Kidney epithelial cell (primary cell): ENCODE results near the gene CHSY1. TPM values are rescaled to one million over a fixed set of nuclear protein-coding genes. Genes with fewer than 3 reads are reported as not detected.

Source experiments
- DNase-seq: peaks from one replicate; pipeline ENCODE4 v3.0.0-alpha.2; 2010; ENCODE audit warnings: low read depth
- H3K27me3 ChIP-seq: 2 replicates; pipeline ENCODE4 v1.6.0; 2011; ENCODE audit warnings: low read length; ENCODE audit not compliant: control insufficient read depth, insufficient read depth
- H3K36me3 ChIP-seq: 2 replicates; pipeline ENCODE4 v1.5.1; 2011; ENCODE audit warnings: low read length; ENCODE audit not compliant: control insufficient read depth, insufficient read depth
- H3K4me3 ChIP-seq: 2 replicates; pipeline ENCODE4 v1.5.1; 2011; ENCODE audit warnings: low read depth, mild to moderate bottlenecking, control low read depth, low read length
- total RNA-seq: library from RNA; depleted of rRNA; stranded (reverse); fragments of >200 nt; gene quantifications from 2 replicates; pipeline ENCODE4 v1.2.3, GENCODE V29; 2015
- TF ChIP-seq, protein P1 (sequence below): IDR thresholded peaks from 2 replicates; pipeline ENCODE4 v1.5.1; 2011; ENCODE audit warnings: mild to moderate bottlenecking, moderate library complexity, low read length, control low read depth, inconsistent platforms; ENCODE audit not compliant: insufficient read depth, poor library complexity, severe bottlenecking

CHSY1 gene
- total RNA-seq, 1 donor from 2014 or later = 21.1 TPM

DNA sequence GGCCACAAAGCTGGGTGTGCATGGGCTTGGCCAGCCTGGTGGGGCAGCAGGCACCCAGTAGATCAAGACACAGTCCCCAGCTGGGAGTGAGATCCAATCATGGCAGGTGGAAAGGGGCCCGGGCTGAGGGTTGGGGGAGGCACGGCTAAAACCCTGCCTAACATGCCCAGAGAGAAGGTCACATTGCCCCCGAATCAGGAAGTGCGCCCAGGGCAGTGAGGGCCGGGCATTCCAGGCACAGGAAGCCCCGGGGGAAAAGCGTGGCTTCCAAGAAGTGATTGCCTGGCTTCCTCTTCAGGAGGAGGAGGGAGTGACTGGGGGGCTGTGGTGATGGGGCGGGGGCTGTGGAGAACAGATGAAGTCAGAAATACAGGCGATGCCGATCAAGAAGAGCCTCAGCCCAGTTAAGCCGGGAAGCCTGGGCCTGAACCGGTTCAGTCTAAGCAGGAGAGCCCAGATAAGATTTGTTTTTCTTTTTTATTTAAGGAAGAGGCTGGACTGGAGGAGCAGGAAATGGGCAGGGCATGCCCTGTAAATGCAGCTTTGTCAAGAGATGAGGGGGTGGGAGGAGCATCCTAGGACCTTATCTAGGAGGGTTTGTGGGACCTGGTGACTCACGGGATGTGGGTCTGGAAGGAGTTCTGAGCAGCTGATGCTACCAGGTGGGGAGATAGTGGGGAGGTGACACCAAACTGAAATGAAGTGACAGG, 83.9 kb downstream of the CHSY1 start:
- TF ChIP-seq, protein P1, sequence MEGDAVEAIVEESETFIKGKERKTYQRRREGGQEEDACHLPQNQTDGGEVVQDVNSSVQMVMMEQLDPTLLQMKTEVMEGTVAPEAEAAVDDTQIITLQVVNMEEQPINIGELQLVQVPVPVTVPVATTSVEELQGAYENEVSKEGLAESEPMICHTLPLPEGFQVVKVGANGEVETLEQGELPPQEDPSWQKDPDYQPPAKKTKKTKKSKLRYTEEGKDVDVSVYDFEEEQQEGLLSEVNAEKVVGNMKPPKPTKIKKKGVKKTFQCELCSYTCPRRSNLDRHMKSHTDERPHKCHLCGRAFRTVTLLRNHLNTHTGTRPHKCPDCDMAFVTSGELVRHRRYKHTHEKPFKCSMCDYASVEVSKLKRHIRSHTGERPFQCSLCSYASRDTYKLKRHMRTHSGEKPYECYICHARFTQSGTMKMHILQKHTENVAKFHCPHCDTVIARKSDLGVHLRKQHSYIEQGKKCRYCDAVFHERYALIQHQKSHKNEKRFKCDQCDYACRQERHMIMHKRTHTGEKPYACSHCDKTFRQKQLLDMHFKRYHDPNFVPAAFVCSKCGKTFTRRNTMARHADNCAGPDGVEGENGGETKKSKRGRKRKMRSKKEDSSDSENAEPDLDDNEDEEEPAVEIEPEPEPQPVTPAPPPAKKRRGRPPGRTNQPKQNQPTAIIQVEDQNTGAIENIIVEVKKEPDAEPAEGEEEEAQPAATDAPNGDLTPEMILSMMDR = no peak
- no peak overlapping the region for H3K4me3 ChIP-seq
- DNase-seq = peak; percentile 23
- H3K36me3 ChIP-seq = no peaks in the 10 kb centered on the region
- no peaks in the 10 kb centered on the region for H3K27me3 ChIP-seq

DNA sequence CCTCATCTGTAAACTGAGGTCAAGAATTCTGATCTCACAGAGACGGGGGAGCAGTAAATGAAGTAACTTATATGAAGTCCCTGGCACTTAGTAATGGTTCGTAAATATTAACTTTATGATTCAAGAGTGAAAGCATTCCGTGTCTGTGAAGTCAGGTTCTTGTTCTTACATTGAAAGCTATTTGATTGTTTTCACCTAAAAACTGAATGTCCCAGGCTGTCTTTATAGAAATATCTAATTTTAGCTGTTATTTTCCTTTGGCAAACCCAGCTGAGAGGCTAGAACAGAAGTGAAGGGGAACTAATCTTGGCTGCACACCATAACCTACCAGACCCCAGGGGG, 84.5 kb downstream of the CHSY1 start:
- Histone ChIP-seq H3K36me3 (no peaks in the 10 kb centered on the region), H3K4me3 (no peak overlapping the region), H3K27me3 (no peaks in the 10 kb centered on the region)
- DNase-seq = no peak
- TF ChIP-seq, protein P1 = no peak

DNA sequence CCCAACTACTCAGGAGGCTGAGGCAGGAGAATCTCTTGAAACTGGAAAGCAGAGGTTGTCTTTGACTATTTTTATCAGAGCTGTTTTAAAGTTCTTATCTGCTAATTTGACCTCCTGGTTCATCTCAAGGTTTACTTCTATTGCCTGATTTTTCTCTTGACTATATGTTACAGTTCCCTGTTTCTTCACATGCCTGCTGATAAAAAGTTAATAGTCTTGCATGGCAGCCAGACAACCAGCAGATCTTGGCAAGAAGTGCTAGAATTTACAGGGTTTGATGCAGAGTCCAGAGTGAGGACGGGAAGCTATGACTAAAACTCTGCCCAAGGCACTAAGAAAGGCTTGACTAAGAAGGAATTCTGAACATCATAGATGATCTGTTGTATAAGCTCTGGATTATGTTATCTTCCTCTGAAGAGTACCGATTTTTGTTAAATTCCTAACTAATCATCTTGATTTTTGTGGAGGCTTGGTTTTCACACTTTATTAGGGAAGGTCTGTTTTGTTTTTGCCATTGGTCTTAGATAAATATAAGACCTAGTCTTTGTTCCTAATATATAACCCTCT, 85.9 kb downstream of the CHSY1 start:
- TF ChIP-seq, protein P1 = no peak
- Histone ChIP-seq H3K4me3 (no peak overlapping the region), H3K36me3 (no peaks in the 10 kb centered on the region), H3K27me3 (no peaks in the 10 kb centered on the region)
- DNase-seq = no peak

GRCh38 chr15:101162701-101163483, 89.0 kb downstream of the CHSY1 start:
- TF ChIP-seq, protein P1 = no peak

DNA sequence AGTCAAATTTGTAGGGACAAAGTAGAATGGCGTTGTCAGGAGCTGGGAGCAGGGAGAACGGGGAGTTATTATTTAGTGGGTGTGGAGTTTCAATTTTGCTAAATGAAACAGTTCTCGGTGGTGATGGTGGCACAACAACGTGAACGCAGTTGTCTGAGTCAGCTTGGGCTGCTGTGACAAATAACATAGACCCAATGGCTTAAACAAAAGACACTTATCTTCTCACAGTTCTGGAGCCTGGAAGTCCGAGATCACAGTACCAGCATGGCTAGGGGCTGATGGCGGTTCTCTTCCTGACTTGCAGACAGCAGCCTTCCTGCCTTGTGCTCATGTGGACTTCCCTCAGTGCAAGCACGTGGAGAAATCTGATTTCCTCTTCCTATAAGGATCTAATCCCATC, 90.2 kb downstream of the CHSY1 start:
- no peaks in the 10 kb centered on the region for H3K36me3 ChIP-seq
- TF ChIP-seq, protein P1 = no peak
- no peak for DNase-seq
- no peaks in the 10 kb centered on the region for H3K27me3 ChIP-seq
- H3K4me3 ChIP-seq = no peak overlapping the region

More at GRCh38 chr15:101162701-101163483, 89.0 kb downstream of the CHSY1 start:
- Histone ChIP-seq H3K36me3 (no peaks in the 10 kb centered on the region), H3K27me3 (no peaks in the 10 kb centered on the region), H3K4me3 (no peak overlapping the region)
- no peak for DNase-seq
